ENCODE measurements around the gene ZNF785.
"Not testable (repeated sequence)": the region's sequence is repeated elsewhere in the genome, so short reads cannot be mapped to it uniquely, and the experiment has no call there.

ZNF785 gene

DNA sequence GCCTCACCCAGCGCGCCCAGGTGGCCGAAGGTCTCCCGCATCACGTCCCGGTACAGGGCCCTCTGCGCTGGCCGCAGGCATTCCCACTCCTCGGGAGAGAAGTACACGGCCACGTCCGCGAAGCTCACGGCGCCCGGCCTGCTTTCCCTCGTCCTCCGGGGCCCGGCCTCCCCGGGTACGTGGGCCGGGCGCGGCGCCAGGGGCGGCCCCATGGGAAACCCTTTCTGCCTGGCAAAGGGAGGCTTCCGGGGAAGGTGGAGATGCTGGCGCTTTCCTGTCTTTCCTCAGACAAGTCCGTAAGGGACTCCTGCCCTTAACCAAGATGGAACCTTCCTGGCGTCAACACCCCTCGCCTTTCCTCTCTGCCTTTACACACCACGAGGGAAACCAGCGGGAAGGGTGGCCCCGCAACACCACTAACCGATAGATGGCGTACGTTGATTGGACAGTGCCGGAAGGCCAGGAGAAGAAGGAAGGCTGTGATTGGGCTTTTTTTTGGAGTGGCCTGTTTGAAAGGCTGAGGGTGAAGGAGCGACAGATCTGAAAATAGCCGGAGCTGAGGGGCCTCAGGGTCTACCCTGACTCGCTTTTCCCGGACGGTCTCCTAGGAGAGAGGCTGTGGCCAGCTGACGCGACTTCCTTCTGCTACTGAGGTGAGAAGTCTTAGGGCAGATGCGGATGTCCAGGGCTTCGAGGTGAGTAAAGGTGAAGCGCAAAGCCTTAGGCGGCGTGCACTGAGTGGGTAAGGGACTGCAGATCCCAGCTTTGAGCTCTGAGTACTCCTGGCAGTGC, at the start of gene ZNF785:
Gene ZNF785, minus strand, starts transcription at position 298 of the 792 bp plus-strand sequence. Its CDS starts 86 bp downstream, at position 212.
- TF ChIP-seq, protein P1, sequence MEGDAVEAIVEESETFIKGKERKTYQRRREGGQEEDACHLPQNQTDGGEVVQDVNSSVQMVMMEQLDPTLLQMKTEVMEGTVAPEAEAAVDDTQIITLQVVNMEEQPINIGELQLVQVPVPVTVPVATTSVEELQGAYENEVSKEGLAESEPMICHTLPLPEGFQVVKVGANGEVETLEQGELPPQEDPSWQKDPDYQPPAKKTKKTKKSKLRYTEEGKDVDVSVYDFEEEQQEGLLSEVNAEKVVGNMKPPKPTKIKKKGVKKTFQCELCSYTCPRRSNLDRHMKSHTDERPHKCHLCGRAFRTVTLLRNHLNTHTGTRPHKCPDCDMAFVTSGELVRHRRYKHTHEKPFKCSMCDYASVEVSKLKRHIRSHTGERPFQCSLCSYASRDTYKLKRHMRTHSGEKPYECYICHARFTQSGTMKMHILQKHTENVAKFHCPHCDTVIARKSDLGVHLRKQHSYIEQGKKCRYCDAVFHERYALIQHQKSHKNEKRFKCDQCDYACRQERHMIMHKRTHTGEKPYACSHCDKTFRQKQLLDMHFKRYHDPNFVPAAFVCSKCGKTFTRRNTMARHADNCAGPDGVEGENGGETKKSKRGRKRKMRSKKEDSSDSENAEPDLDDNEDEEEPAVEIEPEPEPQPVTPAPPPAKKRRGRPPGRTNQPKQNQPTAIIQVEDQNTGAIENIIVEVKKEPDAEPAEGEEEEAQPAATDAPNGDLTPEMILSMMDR (conservative IDR thresholded peaks at IDR 0.05; ENCODE audit: control insufficient read depth, insufficient read depth, low read depth, low read length): no peak
- peak within 1 kb of the TSS; percentile 88 for H3K4me3 ChIP-seq (ENCODE audit: control insufficient read depth, low read depth, low read length)
- peak; percentile 99 for DNase-seq (ENCODE audit: low read depth)

DNA sequence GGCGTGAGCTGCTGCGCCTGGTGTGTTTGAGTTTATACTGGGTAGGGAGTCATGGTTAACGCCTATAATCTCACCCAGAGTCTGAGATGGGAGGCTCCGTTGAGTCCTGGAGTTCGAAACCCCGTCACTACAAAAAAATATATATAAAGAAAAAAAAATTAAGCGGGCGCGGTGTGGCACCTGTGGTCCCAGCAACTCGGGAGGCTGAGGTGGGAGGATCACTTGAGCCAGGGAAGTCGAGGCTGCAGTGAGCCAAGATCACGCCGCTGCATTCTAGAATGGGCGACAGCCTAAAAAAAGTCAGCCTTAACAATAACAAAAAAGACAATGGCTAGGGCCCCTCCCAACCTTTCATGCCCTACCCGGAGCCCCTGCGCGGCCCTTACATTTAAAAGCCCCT, 48.0 kb upstream of the ZNF785 start:
- TF ChIP-seq, protein P1 (conservative IDR thresholded peaks at IDR 0.05; ENCODE audit: control insufficient read depth, insufficient read depth, low read depth, low read length): no peak
- H3K4me3 ChIP-seq (ENCODE audit: control insufficient read depth, low read depth, low read length): peak overlapping the region; percentile 82
- no peak for DNase-seq (ENCODE audit: low read depth)

DNA sequence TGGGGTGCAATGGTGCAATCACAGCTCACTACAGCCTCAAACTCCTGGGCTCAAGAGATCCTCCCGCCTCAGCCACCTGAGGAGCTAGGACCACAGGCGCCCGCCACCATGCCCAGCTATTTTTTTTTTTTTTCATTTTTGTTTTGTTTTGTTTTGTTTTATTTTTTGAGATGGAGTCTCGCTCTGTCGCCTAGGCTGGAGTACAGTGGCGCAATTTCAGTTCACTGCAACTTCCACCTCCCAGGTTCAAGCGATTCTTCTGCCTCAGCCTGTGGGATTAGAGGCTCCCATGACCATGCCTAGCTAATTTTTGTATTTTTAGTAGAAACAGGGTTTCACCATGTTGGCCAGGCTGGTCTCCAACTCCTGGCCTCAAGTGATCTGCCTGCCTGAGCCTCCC, 47.0 kb upstream of the ZNF785 start:
- DNase-seq (ENCODE audit: low read depth); H3K4me3 ChIP-seq (ENCODE audit: control insufficient read depth, low read depth, low read length): not testable (repeated sequence)

DNA sequence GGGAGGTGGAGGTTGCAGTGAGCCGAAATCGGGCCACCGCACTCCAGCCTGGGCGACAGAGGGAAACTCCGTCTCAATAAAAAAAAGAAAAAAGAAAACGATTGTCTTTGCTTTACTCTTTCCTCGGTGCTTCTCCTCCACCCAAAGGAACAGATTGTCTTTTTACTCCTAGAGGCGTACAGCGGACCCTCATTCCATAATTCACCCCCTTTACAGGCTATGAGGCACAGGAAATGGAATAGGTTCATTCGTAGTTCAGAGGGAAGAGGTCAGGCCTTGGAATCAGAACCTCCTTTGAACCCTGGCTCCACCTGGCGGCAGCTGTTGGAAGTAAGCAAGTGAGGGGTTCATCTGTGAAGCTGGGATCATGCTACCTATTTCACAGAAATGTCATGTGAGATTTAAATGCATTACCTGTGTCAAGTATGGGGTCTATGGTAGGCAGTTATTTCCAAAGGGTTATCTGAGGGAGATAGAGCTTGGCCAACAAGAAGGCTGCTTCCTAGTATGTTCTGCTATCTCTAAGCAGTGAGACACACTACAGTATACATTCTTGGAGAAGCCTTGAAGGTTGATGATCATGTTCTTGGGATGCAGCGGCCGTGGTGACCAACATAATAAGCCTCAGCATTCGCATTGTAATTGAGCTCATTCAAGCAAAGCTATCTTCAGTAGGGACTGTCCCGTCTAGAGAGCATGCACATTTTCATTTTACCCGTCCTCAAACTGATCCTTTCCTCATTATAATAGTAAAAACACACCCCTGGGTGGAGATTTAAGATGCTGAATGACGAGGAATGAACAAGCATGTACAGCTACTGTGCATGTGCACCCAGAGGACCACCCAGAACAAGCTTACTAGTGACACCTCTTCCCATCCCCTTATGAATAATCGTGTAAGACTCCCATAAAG, 43.4 kb upstream of the ZNF785 start:
- peak; percentile 79 for DNase-seq (ENCODE audit: low read depth)
- peak overlapping the region; percentile 34 for H3K4me3 ChIP-seq (ENCODE audit: control insufficient read depth, low read depth, low read length)
- TF ChIP-seq, protein P1 (conservative IDR thresholded peaks at IDR 0.05; ENCODE audit: control insufficient read depth, insufficient read depth, low read depth, low read length): peak; percentile 99

DNA sequence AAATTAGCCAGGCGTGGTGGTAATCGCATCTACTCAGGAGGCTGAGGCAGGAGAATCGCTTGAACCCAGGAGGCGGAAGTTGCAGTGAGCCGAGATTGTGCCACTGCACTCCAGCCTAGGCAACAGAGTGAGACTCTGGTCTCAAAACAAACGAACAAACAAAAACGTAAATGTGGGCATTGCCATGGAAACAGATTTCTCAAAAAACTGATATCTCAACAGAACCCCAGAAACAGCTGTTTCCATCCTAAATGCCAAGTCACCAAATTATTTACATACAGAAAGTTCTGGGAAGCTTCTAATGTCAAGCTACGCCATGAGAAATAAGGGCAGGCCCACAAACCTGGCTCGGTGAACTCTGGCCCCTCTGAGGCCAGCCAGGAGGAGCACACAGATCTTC, 40.7 kb upstream of the ZNF785 start:
- DNase-seq (ENCODE audit: low read depth): no peak
- no peak overlapping the region for H3K4me3 ChIP-seq (ENCODE audit: control insufficient read depth, low read depth, low read length)
- TF ChIP-seq, protein P1 (conservative IDR thresholded peaks at IDR 0.05; ENCODE audit: control insufficient read depth, insufficient read depth, low read depth, low read length): no peak

DNA sequence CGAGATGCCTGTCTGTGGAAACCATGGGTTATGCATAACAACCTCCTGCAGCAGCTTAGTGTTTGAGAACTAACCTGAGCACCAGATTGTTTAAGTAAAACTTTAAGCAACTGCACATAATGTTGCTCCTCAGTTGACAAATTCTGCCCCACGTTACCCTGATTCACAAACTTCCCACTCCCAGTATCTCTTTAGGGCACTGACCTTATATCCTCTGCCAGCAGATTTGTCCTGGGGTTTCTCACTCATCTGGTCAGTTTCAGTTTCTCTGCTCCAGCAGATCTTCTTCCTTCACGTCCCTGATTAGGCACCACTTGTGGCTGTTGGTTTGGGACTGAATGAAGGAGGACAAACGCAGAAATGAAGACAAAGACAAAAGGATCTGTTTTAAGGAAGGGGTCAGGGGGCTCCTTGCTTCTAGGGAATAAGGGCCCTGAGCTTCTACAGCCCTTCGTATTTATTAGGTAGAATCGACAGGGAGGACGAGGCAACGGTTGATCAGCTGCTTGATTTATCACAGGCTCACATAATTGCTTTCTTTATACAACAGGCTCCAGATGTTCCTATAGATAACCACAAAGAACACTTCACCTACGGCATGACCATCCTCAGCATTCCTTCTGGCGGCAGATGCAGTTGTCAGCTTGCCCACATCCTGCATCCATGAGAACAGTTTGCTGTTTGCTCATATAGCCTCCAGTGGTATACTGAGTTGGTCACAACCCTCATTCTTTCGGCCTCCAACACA, 38.2 kb upstream of the ZNF785 start:
- TF ChIP-seq, protein P1 (conservative IDR thresholded peaks at IDR 0.05; ENCODE audit: control insufficient read depth, insufficient read depth, low read depth, low read length): no peak
- no peak overlapping the region for H3K4me3 ChIP-seq (ENCODE audit: control insufficient read depth, low read depth, low read length)
- peak; percentile 43 for DNase-seq (ENCODE audit: low read depth)
